H1 (cell line): ENCODE measurements around the gene BET1L. TPM values are rescaled to one million over a fixed set of nuclear protein-coding genes. Genes with fewer than 3 reads are reported as not detected.

Experiments
- CTCF ChIA-PET: fragments of 300-600 bp; sonication (Branson Sonifier 250); formaldehyde crosslinking; loops from one replicate; lab custom pipeline; 2021; ENCODE audit not compliant: partially characterized antibody; lab: Charles Lee
- POLR2A ChIA-PET: fragments of 300-600 bp; sonication (Branson Sonifier 250); formaldehyde crosslinking; loops from one replicate; lab custom pipeline; 2021; ENCODE audit warnings: inconsistent platforms; ENCODE audit not compliant: partially characterized antibody; lab: Charles Lee
- DNase-seq, 2 experiments: peaks; one replicate each; pipeline versions ENCODE4 v3.0.0 to v3.0.0-alpha.2; 2010 to 2022; ENCODE audit warnings: low spot score in 2 of 2, low read depth in 1 of 2, mixed read lengths in 1 of 2
- FAIRE-seq: peaks from 2 replicates; lab custom pipeline; 2011; peaks lifted over from hg19 to GRCh38; lab: Jason Lieb, UNC
- H2AFZ ChIP-seq: 2 replicates; pipeline ENCODE4 v1.8.1; 2012; ENCODE audit warnings: low read length, inconsistent platforms
- H2AK5ac ChIP-seq: 2 replicates; pipeline ENCODE4 v1.6.1; 2013; ENCODE audit warnings: low read depth, low read length
- H2BK120ac ChIP-seq: replicated peaks from 2 replicates; pipeline ENCODE3; 2013; ENCODE audit warnings: low read depth, low read length, inconsistent platforms
- H2BK12ac ChIP-seq: 2 replicates; pipeline ENCODE4 v1.6.1; 2013; ENCODE audit warnings: low read depth, low read length
- H2BK15ac ChIP-seq: 2 replicates; pipeline ENCODE4 v1.6.1; 2013; ENCODE audit warnings: low read length
- H2BK20ac ChIP-seq: 2 replicates; pipeline ENCODE4 v1.6.1; 2013; ENCODE audit warnings: low read length
- H2BK5ac ChIP-seq: 2 replicates; pipeline ENCODE4 v1.6.1; 2013; ENCODE audit warnings: low read depth, low read length
- H3K14ac ChIP-seq: 2 replicates; pipeline ENCODE4 v1.6.1; 2013; ENCODE audit warnings: inconsistent platforms; ENCODE audit not compliant: insufficient read length
- H3K18ac ChIP-seq: 2 replicates; pipeline ENCODE4 v1.6.1; 2013; ENCODE audit warnings: low read length; ENCODE audit errors: extremely low read depth
- H3K23ac ChIP-seq: 2 replicates; pipeline ENCODE4 v1.6.1; 2013; ENCODE audit warnings: inconsistent platforms; ENCODE audit not compliant: insufficient read length
- H3K23me2 ChIP-seq: 2 replicates; pipeline ENCODE4 v1.6.1; 2013; ENCODE audit warnings: low read depth, low read length
- H3K27ac ChIP-seq: 2 replicates; pipeline ENCODE4 v1.6.1; 2011; ENCODE audit warnings: low read depth, low read length, inconsistent platforms
- H3K27me3 ChIP-seq, 4 experiments: replicated peaks in 1 of 4; 1 replicate in 1 of 4; 2 replicates in 3 of 4; pipeline versions ENCODE4 v1.6.1 to v1.8.1; 2011 to 2013; ENCODE audit warnings: low read length in 3 of 4, mild to moderate bottlenecking in 3 of 4, inconsistent platforms in 2 of 4, mixed read lengths in 2 of 4, moderate library complexity in 1 of 4; ENCODE audit not compliant: control insufficient read depth in 3 of 4, insufficient read depth in 3 of 4; ENCODE audit errors: extremely low read depth in 1 of 4
- H3K36me3 ChIP-seq, 4 experiments: 2 replicates each; pipeline versions ENCODE4 v1.6.1 to v1.8.1; 2011 to 2013; ENCODE audit warnings: mild to moderate bottlenecking in 4 of 4, low read length in 3 of 4, moderate library complexity in 2 of 4, control low read depth in 1 of 4, inconsistent platforms in 1 of 4; ENCODE audit not compliant: insufficient read depth in 4 of 4, control insufficient read depth in 2 of 4
- H3K4ac ChIP-seq: replicated peaks from 2 replicates; pipeline ENCODE3; 2013; ENCODE audit warnings: low read length, low read depth, mixed read lengths, inconsistent platforms; ENCODE audit not compliant: insufficient read length
- H3K4me1 ChIP-seq, 4 experiments: replicated peaks in 1 of 4; 1 replicate in 1 of 4; 2 replicates in 3 of 4; pipeline versions ENCODE4 v1.6.1 to v1.8.1; 2011 to 2013; ENCODE audit warnings: low read length in 3 of 4, inconsistent platforms in 2 of 4, mixed read lengths in 1 of 4; ENCODE audit not compliant: insufficient read depth in 4 of 4, control insufficient read depth in 3 of 4
- H3K4me2 ChIP-seq, 2 experiments: 2 replicates each; pipeline versions ENCODE4 v1.6.1 to v1.8.1; 2011 to 2013; ENCODE audit warnings: low read depth in 2 of 2, low read length in 2 of 2, control low read depth in 1 of 2, inconsistent platforms in 1 of 2, mild to moderate bottlenecking in 1 of 2; ENCODE audit not compliant: insufficient read depth in 1 of 2
- H3K4me3 ChIP-seq, 4 experiments: fragments of 200-600, 300-600 bp in 1 of 4; sonication (generic), shearing (Covaris generic), sonication (Bioruptor Twin) in 1 of 4; 2 replicates each; pipeline versions ENCODE4 v1.5.1 to v1.8.1; 2011 to 2016; ENCODE audit warnings: low read length in 4 of 4, low read depth in 3 of 4, control low read depth in 2 of 4, inconsistent platforms in 2 of 4, mild to moderate bottlenecking in 2 of 4, mixed read lengths in 1 of 4, moderate library complexity in 1 of 4; ENCODE audit not compliant: insufficient read depth in 2 of 4; ENCODE audit errors: extremely low read depth in 1 of 4
- H3K56ac ChIP-seq: replicated peaks from 2 replicates; pipeline ENCODE3; 2013; ENCODE audit warnings: low read depth, mild to moderate bottlenecking, mixed read lengths, low read length, inconsistent platforms; ENCODE audit not compliant: insufficient read length
- H3K79me1 ChIP-seq: 2 replicates; pipeline ENCODE4 v1.6.1; 2013; ENCODE audit warnings: low read depth, low read length, control low read depth
- H3K79me2 ChIP-seq, 2 experiments: 2 replicates each; pipeline versions ENCODE4 v1.6.1 to v1.8.1; 2012 to 2013; ENCODE audit warnings: low read length in 2 of 2, mild to moderate bottlenecking in 2 of 2, inconsistent platforms in 1 of 2; ENCODE audit not compliant: insufficient read depth in 2 of 2, control insufficient read depth in 1 of 2
- H3K9ac ChIP-seq, 4 experiments: replicated peaks in 1 of 4; 1 replicate in 1 of 4; 2 replicates in 3 of 4; pipeline versions ENCODE4 v1.6.1 to v1.8.1; 2011 to 2013; ENCODE audit warnings: low read depth in 3 of 4, low read length in 3 of 4, control low read depth in 2 of 4, mild to moderate bottlenecking in 2 of 4, moderate library complexity in 2 of 4, inconsistent platforms in 1 of 4; ENCODE audit errors: extremely low read depth in 1 of 4
- H3K9me3 ChIP-seq, 2 experiments: 2 replicates each; pipeline versions ENCODE4 v1.6.1 to v1.8.1; 2012 to 2013; ENCODE audit warnings: mild to moderate bottlenecking in 2 of 2, moderate library complexity in 2 of 2, control low read depth in 1 of 2, inconsistent platforms in 1 of 2, low read depth in 1 of 2, low read length in 1 of 2, mixed read lengths in 1 of 2; ENCODE audit not compliant: insufficient read depth in 2 of 2
- H4K20me1 ChIP-seq, 2 experiments: replicated peaks in 1 of 2; 2 replicates each; pipeline versions ENCODE3 to v1.8.1; 2011 to 2013; ENCODE audit warnings: inconsistent platforms in 2 of 2, low read length in 2 of 2, mild to moderate bottlenecking in 1 of 2; ENCODE audit not compliant: insufficient read depth in 2 of 2, control insufficient read depth in 1 of 2
- H4K5ac ChIP-seq: 2 replicates; pipeline ENCODE4 v1.6.1; 2013; ENCODE audit warnings: low read length, low read depth, mixed read lengths, inconsistent platforms; ENCODE audit not compliant: insufficient read length
- H4K8ac ChIP-seq: 2 replicates; pipeline ENCODE4 v1.8.0; 2013; ENCODE audit warnings: mild to moderate bottlenecking, moderate library complexity, low read length, inconsistent platforms; ENCODE audit not compliant: insufficient read depth; ENCODE audit errors: extremely low read depth
- H4K91ac ChIP-seq: replicated peaks from 2 replicates; pipeline ENCODE3; 2013; ENCODE audit warnings: low read length, mixed read lengths, inconsistent platforms; ENCODE audit not compliant: insufficient read length
- E2F6 ChIP-seq: IDR thresholded peaks from 2 replicates; pipeline ENCODE4 v1.6.1; 2012; ENCODE audit warnings: inconsistent platforms
- EGR1 ChIP-seq: IDR thresholded peaks from 2 replicates; pipeline ENCODE4 v1.6.1; 2011; ENCODE audit warnings: low read depth, low read length, borderline replicate concordance
- POLR2A ChIP-seq, 2 experiments: IDR thresholded peaks; 1 replicate in 1 of 2; 2 replicates in 1 of 2; pipeline ENCODE4 v1.6.1; 2011; ENCODE audit warnings: low read depth in 2 of 2, low read length in 2 of 2, mild to moderate bottlenecking in 2 of 2; ENCODE audit errors: control extremely low read depth in 1 of 2
- RBBP5 ChIP-seq: IDR thresholded peaks from 2 replicates; pipeline ENCODE4 v1.7.1; 2012; ENCODE audit warnings: low read depth, mild to moderate bottlenecking, inconsistent platforms, low read length, moderate library complexity, borderline replicate concordance
- WGBS, 2 experiments: shearing (Covaris generic) in 1 of 2; methylation state at CpG; one replicate each; pipeline versions ENCODE4 v1.1.6 to v1.1.7; 2013 to 2015; ENCODE audit warnings: low lambda C conversion rate in 2 of 2, mixed read lengths in 2 of 2, inconsistent platforms in 1 of 2, low coverage in 1 of 2, missing lambda C conversion rate in 1 of 2; ENCODE audit not compliant: insufficient replicate concordance in 2 of 2, insufficient coverage in 1 of 2, insufficient read length in 1 of 2; ENCODE audit errors: extremely low coverage in 1 of 2, missing lambda C conversion rate in 1 of 2; 5-methylcytosine and 5-hydroxymethylcytosine counted together
- polyA plus RNA-seq, 7 experiments: library from polyadenylated mRNA; depleted of rRNA in 3 of 7; stranded (reverse) in 5 of 7; unstranded in 2 of 7; fragments of >200 nt in 5 of 7; fragments of 200-250 nt in 2 of 7; gene quantifications; 1 replicate in 5 of 7; 2 replicates in 1 of 7; 4 replicates in 1 of 7; pipeline versions ENCODE4 v1.2.1 to v1.2.3, GENCODE V29; 2011 to 2013; ENCODE audit warnings: missing spikeins in 2 of 7, mixed read lengths in 2 of 7
- total RNA-seq: library from RNA; stranded (reverse); fragmentation: NEBNext Ultra II Directional; extraction: Animal tissue kit (Norgen Biotek cat#: 25700); gene quantifications from 2 replicates; pipeline ENCODE4 v1.2.1, GENCODE V29; 2021

Gene BET1L
- total and polyA plus RNA-seq, 2 of the 8 experiments (the other 6 are each of a cell fraction or from before 2014, with no cell fraction given) = 40.2 to 61.9 TPM

- peak overlapping the region; percentile 78; the same call in 1 of the 2 replicates for H4K8ac ChIP-seq
Measured at GRCh38 chr11:207863-208180, 623 bp upstream of the BET1L start.

More at GRCh38 chr11:207863-208180, 623 bp upstream of the BET1L start:
- H3K23me2 ChIP-seq = peaks cover 22% of the 10 kb centered on the region
- no peak overlapping the region for H2BK20ac ChIP-seq
- peaks cover 11% of the 10 kb centered on the region for H3K79me1 ChIP-seq
- no peaks in the 10 kb centered on the region for H3K9me3 ChIP-seq
- FAIRE-seq (no peak), DNase-seq (no peak)
- H3K56ac ChIP-seq = peak overlapping the region; percentile 43
- no peak overlapping the region; the same call in 1 of the 2 replicates for H2AK5ac ChIP-seq
- ChIA-PET CTCF (interaction anchor here (1.0 to 1.3 kb wide), 3 partner anchors 11 to 156 kb away, joined by 3 to 6 read pairs (median 3); no protein-coding TSS in a partner anchor), POLR2A (interaction anchor here (0.8 to 2.0 kb wide), 11 partner anchors 8 to 299 kb away, joined by 3 to 11 read pairs (median 4); partner anchors contain the start of genes RNH1 and SIRT3)
- H3K23ac ChIP-seq = no peak overlapping the region
- no peak overlapping the region for H2AFZ ChIP-seq
- no peak overlapping the region for H4K91ac ChIP-seq
- H3K4me2 ChIP-seq = peak overlapping the region; percentile 97 to 100
- peak overlapping the region; percentile 50 for H3K4ac ChIP-seq
- H3K14ac ChIP-seq = no peak overlapping the region
- peaks cover 21 to 42% (median 31%) of the 10 kb centered on the region in 4 experiments for H3K36me3 ChIP-seq
- 1% methylated on average over 27 of the region's 27 CpGs; no CpG with 5 or more reads in 1 of the 2 experiments for WGBS, 2 experiments
- 0 out of 2 replicates have a peak overlapping the region, but pooled peaks have one; percentile 52 for H2BK12ac ChIP-seq
- no peaks in the 10 kb centered on the region for H3K27me3 ChIP-seq
- peaks cover 0 to 34% of the 10 kb centered on the region in 2 experiments for H4K20me1 ChIP-seq
- TF ChIP-seq POLR2A (IDR thresholded peaks at IDR 0.05; ENCODE audit: control extremely low read depth in 1 of 2, low read depth in 2 of 2, low read length in 2 of 2) (0 out of 3 replicates have a peak, but pooled peaks of 1 of the 2 experiments have one; percentile 49), E2F6 (0 out of 2 replicates have a peak, but pooled peaks have one; percentile 21), EGR1 (no peak), RBBP5 (peak; percentile 60; the same call in 1 of the 2 replicates)
- TF ChIP-seq, all 59 proteins: peak for 3
- peaks cover 0 to 23% (median 9%) of the 10 kb centered on the region in 4 experiments; a peak in 5 of 7 replicates for H3K4me1 ChIP-seq
- H3K4me3 ChIP-seq = peak overlapping the region; percentile 85 to 89 (median 87)
- H3K9ac ChIP-seq = peak overlapping the region; percentile 51 to 76 (median 73)
- peak overlapping the region; percentile 74 for H3K27ac ChIP-seq
- no peak overlapping the region for H4K5ac ChIP-seq
- peaks cover 0 to 31% of the 10 kb centered on the region in 2 experiments; a peak in 3 of 4 replicates for H3K79me2 ChIP-seq
- peak overlapping the region; percentile 88 for H3K18ac ChIP-seq
- H2BK120ac ChIP-seq = no peak overlapping the region
- H2BK15ac ChIP-seq = no peak overlapping the region
- H2BK5ac ChIP-seq = peak overlapping the region; percentile 47
